Measurements from ENCODE around the gene VPS37D.

DNA sequence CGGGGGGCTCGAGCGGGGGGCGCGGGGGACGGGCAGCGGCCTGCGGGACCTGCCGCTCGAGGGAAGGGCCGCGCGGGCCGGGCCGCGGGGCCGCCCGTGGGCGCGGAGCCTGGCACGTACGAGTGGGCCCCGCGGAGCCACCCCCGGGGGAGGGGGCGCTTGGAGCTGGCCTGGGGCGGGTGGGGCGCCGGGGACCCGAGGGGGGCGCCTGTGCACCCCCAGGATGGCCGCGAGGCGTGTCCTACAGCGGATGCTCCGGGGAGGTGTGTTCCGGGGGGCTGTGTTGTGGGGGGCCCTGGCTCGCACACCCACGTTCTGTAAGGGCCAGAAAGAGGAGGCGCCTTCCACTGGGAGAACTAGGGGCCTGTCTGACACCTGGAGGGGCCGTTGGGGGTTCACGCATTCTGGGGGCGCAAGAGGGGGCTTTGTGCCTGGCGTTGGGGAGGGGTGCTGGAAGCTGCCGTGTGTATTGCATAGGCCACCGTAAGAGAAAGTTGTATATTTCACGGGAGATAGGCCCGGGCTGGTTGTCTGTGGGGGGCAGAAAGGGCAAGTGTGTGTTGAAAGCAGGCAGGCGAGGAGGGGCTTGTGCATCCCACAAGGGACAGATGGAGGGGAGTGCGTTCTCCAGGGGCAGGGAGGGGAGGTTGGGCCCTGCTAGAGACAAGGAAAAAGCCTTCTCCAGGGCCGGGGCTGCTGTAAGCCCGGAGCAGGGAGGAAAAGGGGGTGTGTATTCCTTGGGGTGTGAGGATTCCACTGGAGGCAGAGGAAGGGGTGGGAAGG, 663 bp downstream of the VPS37D start:
- no peak for TF ChIP-seq SP1 (IDR thresholded peaks at IDR 0.05)
- TF ChIP-seq FOXK2 (IDR thresholded peaks at IDR 0.05): no peak
- TF ChIP-seq L3MBTL2 (conservative IDR thresholded peaks at IDR 0.05): no peak
- TF ChIP-seq SUZ12 (IDR thresholded peaks at IDR 0.05): no peak
- TF ChIP-seq CTBP1 (IDR thresholded peaks at IDR 0.05; ENCODE audit: borderline replicate concordance): no peak
- TF ChIP-seq BHLHE40 (IDR thresholded peaks at IDR 0.05; ENCODE audit: borderline replicate concordance): no peak
- TF ChIP-seq ZNF384 (IDR thresholded peaks at IDR 0.05): no peak
- no peak for TF ChIP-seq LEF1 (IDR thresholded peaks at IDR 0.05; ENCODE audit: borderline replicate concordance)
- TF ChIP-seq TARDBP (IDR thresholded peaks at IDR 0.05): no peak
- no peak for TF ChIP-seq ELF4 (IDR thresholded peaks at IDR 0.05)
- TF ChIP-seq, protein P1, sequence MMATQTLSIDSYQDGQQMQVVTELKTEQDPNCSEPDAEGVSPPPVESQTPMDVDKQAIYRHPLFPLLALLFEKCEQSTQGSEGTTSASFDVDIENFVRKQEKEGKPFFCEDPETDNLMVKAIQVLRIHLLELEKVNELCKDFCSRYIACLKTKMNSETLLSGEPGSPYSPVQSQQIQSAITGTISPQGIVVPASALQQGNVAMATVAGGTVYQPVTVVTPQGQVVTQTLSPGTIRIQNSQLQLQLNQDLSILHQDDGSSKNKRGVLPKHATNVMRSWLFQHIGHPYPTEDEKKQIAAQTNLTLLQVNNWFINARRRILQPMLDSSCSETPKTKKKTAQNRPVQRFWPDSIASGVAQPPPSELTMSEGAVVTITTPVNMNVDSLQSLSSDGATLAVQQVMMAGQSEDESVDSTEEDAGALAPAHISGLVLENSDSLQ (IDR thresholded peaks at IDR 0.05): no peak
- TF ChIP-seq NFRKB (IDR thresholded peaks at IDR 0.05): no peak
- no peak for TF ChIP-seq FOXA1 (IDR thresholded peaks at IDR 0.05)
